ENCODE measurements around the gene ANAPC16. TPM values are rescaled to one million over a fixed set of nuclear protein-coding genes. Genes with fewer than 3 reads are reported as not detected.
"Not testable (repeated sequence)": the region's sequence is repeated elsewhere in the genome, so short reads cannot be mapped to it uniquely, and the experiment has no call there.

Gene ANAPC16
- total RNA-seq, 3 donors from 2014 or later = 104 to 155 (median 112) TPM

DNA sequence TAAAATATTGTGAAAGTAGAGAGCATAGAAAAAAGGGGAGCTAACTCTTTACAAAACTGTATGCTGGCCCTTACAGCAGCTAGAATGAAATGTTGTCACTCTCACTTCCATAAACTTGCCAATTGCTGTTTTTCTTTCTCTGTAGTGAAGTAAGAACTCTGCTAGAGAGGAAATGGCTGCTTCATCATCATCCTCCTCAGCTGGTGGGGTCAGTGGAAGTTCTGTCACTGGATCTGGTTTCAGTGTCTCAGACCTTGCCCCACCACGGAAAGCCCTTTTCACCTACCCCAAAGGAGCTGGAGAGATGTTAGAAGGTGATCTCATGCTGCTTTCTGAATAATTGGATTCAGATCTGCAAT, 7.9 kb downstream of the ANAPC16 start:
- H3K27me3 ChIP-seq = no peaks in the 10 kb centered on the region
- H3K36me3 ChIP-seq = no peaks in the 10 kb centered on the region
- H3K27ac ChIP-seq = peak overlapping the region; percentile 53 to 78
- H3K9me3 ChIP-seq = no peaks in the 10 kb centered on the region
- H3K4me3 ChIP-seq = no peak overlapping the region
- intact Hi-C loops (cut with DNase I; ENCODE audit: low total_unique reads) = no loop called here
- TF ChIP-seq POLR2AphosphoS5 (IDR thresholded peaks at IDR 0.05) = peak in 1 of 3 donors; percentile 27
- TF ChIP-seq, protein P1, sequence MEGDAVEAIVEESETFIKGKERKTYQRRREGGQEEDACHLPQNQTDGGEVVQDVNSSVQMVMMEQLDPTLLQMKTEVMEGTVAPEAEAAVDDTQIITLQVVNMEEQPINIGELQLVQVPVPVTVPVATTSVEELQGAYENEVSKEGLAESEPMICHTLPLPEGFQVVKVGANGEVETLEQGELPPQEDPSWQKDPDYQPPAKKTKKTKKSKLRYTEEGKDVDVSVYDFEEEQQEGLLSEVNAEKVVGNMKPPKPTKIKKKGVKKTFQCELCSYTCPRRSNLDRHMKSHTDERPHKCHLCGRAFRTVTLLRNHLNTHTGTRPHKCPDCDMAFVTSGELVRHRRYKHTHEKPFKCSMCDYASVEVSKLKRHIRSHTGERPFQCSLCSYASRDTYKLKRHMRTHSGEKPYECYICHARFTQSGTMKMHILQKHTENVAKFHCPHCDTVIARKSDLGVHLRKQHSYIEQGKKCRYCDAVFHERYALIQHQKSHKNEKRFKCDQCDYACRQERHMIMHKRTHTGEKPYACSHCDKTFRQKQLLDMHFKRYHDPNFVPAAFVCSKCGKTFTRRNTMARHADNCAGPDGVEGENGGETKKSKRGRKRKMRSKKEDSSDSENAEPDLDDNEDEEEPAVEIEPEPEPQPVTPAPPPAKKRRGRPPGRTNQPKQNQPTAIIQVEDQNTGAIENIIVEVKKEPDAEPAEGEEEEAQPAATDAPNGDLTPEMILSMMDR (IDR thresholded peaks at IDR 0.05) = no peak
- no peak for DNase-seq (ENCODE audit: low spot score in 2 of 2)
- peaks cover 0 to 10% of the 10 kb centered on the region in 2 donors for H3K4me1 ChIP-seq

DNA sequence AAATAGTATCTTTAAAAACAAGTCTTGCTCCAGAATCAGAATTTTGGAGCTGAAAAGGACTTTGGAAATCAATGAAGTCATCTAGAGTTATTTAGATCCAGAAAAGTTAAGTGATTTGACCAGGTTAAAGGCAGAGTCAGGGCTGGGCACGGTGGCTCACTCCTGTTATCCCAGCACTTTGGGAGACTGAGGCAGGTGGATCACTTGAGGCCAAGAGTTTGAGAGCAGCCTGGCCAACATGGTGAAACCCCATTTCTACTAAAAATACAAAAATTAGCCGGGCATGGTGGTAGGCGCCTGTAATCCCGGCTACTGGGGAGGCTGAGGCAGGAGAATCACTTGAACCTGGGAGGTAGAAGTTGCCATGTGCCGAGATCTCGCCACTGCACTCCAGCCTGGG, 8.4 kb downstream of the ANAPC16 start:
- intact Hi-C loops (cut with DNase I; ENCODE audit: low total_unique reads); H3K4me1 ChIP-seq; H3K4me3 ChIP-seq; DNase-seq (ENCODE audit: low spot score in 2 of 2); H3K36me3 ChIP-seq; H3K27me3 ChIP-seq; H3K9me3 ChIP-seq: not testable (repeated sequence)
- peak overlapping the region; percentile 53 to 78 for H3K27ac ChIP-seq

DNA sequence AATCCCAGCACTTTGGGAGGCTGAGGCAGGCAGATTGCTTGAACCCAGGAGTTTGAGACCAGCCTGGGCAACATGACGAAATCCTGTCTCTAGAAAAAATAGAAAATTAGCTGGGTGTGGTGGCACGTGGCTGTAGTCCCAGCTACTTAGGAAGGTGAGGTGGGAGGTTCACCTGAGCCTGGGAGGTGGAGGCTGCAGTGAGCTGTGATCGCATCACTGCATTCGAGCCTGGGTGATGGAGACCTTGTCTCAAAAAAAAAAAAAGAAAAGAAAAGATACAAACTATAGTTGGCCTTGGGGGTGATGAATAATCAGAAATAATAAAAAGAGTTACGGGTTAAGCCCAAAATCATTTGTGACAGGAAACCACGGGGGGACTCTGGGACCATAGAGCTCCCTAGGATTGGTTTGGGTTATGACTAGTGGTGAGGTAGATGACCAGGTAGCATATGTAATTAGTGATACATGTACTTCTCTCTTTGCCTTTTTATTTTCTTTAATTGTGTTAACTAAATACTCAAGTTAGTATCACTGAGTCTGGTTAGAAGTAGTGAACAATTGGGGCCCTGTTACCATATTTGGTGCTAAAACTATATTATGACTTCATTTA, 10.7 kb downstream of the ANAPC16 start:
- H3K9me3 ChIP-seq = no peaks in the 10 kb centered on the region
- no peak overlapping the region for H3K4me3 ChIP-seq
- DNase-seq (ENCODE audit: low spot score in 2 of 2) = no peak
- no peak overlapping the region for H3K27ac ChIP-seq
- H3K36me3 ChIP-seq = no peaks in the 10 kb centered on the region
- intact Hi-C loops (cut with DNase I; ENCODE audit: low total_unique reads) = no loop called here
- H3K4me1 ChIP-seq = peaks cover 0 to 10% of the 10 kb centered on the region in 2 donors
- no peaks in the 10 kb centered on the region for H3K27me3 ChIP-seq
- TF ChIP-seq, protein P1 (IDR thresholded peaks at IDR 0.05) = no peak
- TF ChIP-seq POLR2AphosphoS5 (IDR thresholded peaks at IDR 0.05) = no peak
- no peak for TF ChIP-seq POLR2A (IDR thresholded peaks at IDR 0.05)

DNA sequence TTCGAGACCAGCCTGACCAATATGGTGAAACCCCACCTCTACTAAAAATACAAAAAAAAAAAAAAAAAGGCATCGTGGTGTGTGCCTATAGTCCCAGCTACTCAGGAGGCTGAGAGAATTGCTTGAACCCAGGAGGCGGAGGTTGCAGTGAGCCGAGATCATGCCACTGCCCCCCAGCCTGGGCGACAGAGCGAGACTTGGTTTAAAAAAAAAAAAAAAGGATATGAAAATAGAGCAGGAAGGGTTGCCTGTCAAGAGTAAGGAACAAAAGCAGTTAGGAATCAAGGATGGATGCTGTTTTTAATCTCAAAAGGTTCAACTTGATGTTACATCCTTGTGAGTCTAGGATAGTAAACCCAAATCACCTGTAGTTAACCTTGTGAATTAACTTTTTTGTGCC, 12.0 kb downstream of the ANAPC16 start:
- intact Hi-C loops (cut with DNase I; ENCODE audit: low total_unique reads) = no loop called here
- no peaks in the 10 kb centered on the region for H3K27me3 ChIP-seq
- H3K9me3 ChIP-seq = no peaks in the 10 kb centered on the region
- H3K36me3 ChIP-seq = no peaks in the 10 kb centered on the region
- no peak for DNase-seq (ENCODE audit: low spot score in 2 of 2)
- peaks cover 0 to 10% of the 10 kb centered on the region in 2 donors for H3K4me1 ChIP-seq
- H3K4me3 ChIP-seq = no peak overlapping the region
- no peak for TF ChIP-seq POLR2A (IDR thresholded peaks at IDR 0.05)
- TF ChIP-seq, protein P1 (IDR thresholded peaks at IDR 0.05) = no peak
- no peak for TF ChIP-seq POLR2AphosphoS5 (IDR thresholded peaks at IDR 0.05)
- H3K27ac ChIP-seq = peak overlapping the region; percentile 32 to 51

DNA sequence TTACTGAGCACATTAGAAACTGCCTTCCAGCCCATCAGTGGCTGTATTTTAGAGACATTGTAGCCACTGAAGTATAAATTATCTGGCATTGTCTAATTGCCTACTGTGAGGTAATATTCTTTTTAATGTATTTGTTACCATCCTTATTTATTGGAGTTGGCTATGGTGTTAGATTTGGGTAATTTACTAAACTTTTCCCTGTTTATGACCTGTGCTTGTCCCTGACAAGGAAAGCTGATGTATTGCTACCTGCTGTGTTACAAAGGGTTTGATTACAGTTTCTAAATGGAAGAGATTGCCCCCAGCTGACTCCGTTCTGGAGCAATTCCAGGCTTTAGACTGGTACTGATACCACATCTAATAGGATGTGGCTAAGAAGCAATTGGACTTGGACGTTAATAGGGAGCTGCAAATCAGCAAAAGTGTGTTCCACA, 12.5 kb downstream of the ANAPC16 start:
- intact Hi-C loops (cut with DNase I; ENCODE audit: low total_unique reads) = no loop called here
- Histone ChIP-seq H3K36me3 (no peaks in the 10 kb centered on the region), H3K9me3 (no peaks in the 10 kb centered on the region), H3K4me3 (no peak overlapping the region), H3K27ac (peak overlapping the region; percentile 32 to 51), H3K4me1 (peaks cover 0 to 7% of the 10 kb centered on the region in 2 donors), H3K27me3 (no peaks in the 10 kb centered on the region)
- TF ChIP-seq POLR2AphosphoS5 (IDR thresholded peaks at IDR 0.05) = no peak
- TF ChIP-seq POLR2A (IDR thresholded peaks at IDR 0.05) = no peak
- TF ChIP-seq, protein P1 (IDR thresholded peaks at IDR 0.05) = no peak
- DNase-seq (ENCODE audit: low spot score in 2 of 2) = no peak
